Activated naive CD4-positive, alpha-beta T cell treated with anti-CD3 and anti-CD28 coated beads, Interleukin-2, amount 50 U/mL, for 24 hours (primary cell): ENCODE data around the gene AAGAB.
"Not testable (repeated sequence)": the region's sequence is repeated elsewhere in the genome, so short reads cannot be mapped to it uniquely, and the experiment has no call there.

ENCODE experiments used
- H3K27ac Mint-ChIP-seq: one replicate; pipeline ENCODE4 v1.8.0; 2021; ENCODE audit warnings: mild to moderate bottlenecking, mixed read lengths
- H3K27me3 Mint-ChIP-seq: one replicate; pipeline ENCODE4 v1.8.0; 2021; ENCODE audit warnings: mixed read lengths
- H3K36me3 Mint-ChIP-seq: one replicate; pipeline ENCODE4 v1.8.0; 2021; ENCODE audit warnings: mixed read lengths
- H3K4me1 Mint-ChIP-seq: one replicate; pipeline ENCODE4 v1.8.0; 2021; ENCODE audit warnings: mixed read lengths
- H3K4me3 Mint-ChIP-seq: one replicate; pipeline ENCODE4 v1.8.0; 2021; ENCODE audit warnings: mild to moderate bottlenecking, mixed read lengths
- H3K9me3 Mint-ChIP-seq: one replicate; pipeline ENCODE4 v1.8.0; 2021; ENCODE audit warnings: mixed read lengths

The AAGAB gene

GRCh38 chr15:67164811-67165253, 89.6 kb downstream of the AAGAB start:
- H3K9me3 Mint-ChIP-seq: no peaks in the 10 kb centered on the region
- H3K27ac Mint-ChIP-seq: no peak overlapping the region
- H3K4me3 Mint-ChIP-seq: no peak overlapping the region
- peaks cover 5% of the 10 kb centered on the region for H3K4me1 Mint-ChIP-seq
- peaks cover 2% of the 10 kb centered on the region for H3K36me3 Mint-ChIP-seq
- H3K27me3 Mint-ChIP-seq: no peaks in the 10 kb centered on the region

GRCh38 chr15:67164401-67164791, 90.1 kb downstream of the AAGAB start:
- Mint-ChIP-seq H3K27me3 (no peaks in the 10 kb centered on the region), H3K9me3 (no peaks in the 10 kb centered on the region), H3K4me1 (peaks cover 8% of the 10 kb centered on the region), H3K36me3 (peaks cover 2% of the 10 kb centered on the region), H3K4me3 (no peak overlapping the region), H3K27ac (no peak overlapping the region)

GRCh38 chr15:67163180-67163579, 91.3 kb downstream of the AAGAB start:
- no peak overlapping the region for H3K27ac Mint-ChIP-seq
- H3K9me3 Mint-ChIP-seq: no peaks in the 10 kb centered on the region
- no peak overlapping the region for H3K4me3 Mint-ChIP-seq
- H3K4me1 Mint-ChIP-seq: peaks cover 10% of the 10 kb centered on the region
- H3K36me3 Mint-ChIP-seq: peaks cover 2% of the 10 kb centered on the region
- no peaks in the 10 kb centered on the region for H3K27me3 Mint-ChIP-seq

- peaks cover 4% of the 10 kb centered on the region for H3K36me3 Mint-ChIP-seq
- peaks cover 23% of the 10 kb centered on the region for H3K4me1 Mint-ChIP-seq
- H3K27me3 Mint-ChIP-seq: no peaks in the 10 kb centered on the region
- no peak overlapping the region for H3K27ac Mint-ChIP-seq
- no peaks in the 10 kb centered on the region for H3K9me3 Mint-ChIP-seq
- no peak overlapping the region for H3K4me3 Mint-ChIP-seq
Measured at GRCh38 chr15:67161881-67162280, 92.6 kb downstream of the AAGAB start.

GRCh38 chr15:67161412-67161811, 93.0 kb downstream of the AAGAB start:
- Mint-ChIP-seq H3K4me3 (no peak overlapping the region), H3K36me3 (peaks cover 4% of the 10 kb centered on the region), H3K9me3 (no peaks in the 10 kb centered on the region), H3K4me1 (peaks cover 25% of the 10 kb centered on the region), H3K27me3 (no peaks in the 10 kb centered on the region), H3K27ac (no peak overlapping the region)

GRCh38 chr15:67158367-67158766, 96.1 kb downstream of the AAGAB start:
- no peaks in the 10 kb centered on the region for H3K9me3 Mint-ChIP-seq
- peaks cover 36% of the 10 kb centered on the region for H3K4me1 Mint-ChIP-seq
- no peak overlapping the region for H3K4me3 Mint-ChIP-seq
- no peaks in the 10 kb centered on the region for H3K27me3 Mint-ChIP-seq
- H3K36me3 Mint-ChIP-seq: peaks cover 8% of the 10 kb centered on the region
- H3K27ac Mint-ChIP-seq: no peak overlapping the region

GRCh38 chr15:67157521-67158252, 96.8 kb downstream of the AAGAB start:
- Mint-ChIP-seq H3K27ac (no peak overlapping the region), H3K27me3 (no peaks in the 10 kb centered on the region), H3K4me3 (no peak overlapping the region), H3K4me1 (peaks cover 39% of the 10 kb centered on the region), H3K36me3 (peaks cover 10% of the 10 kb centered on the region), H3K9me3 (no peaks in the 10 kb centered on the region)

GRCh38 chr15:67156834-67157233, 97.6 kb downstream of the AAGAB start:
- Mint-ChIP-seq H3K4me3 (no peak overlapping the region), H3K27ac (no peak overlapping the region)

GRCh38 chr15:67156426-67156825, 98.0 kb downstream of the AAGAB start:
- no peak overlapping the region for H3K27ac Mint-ChIP-seq
- H3K4me1 Mint-ChIP-seq: peaks cover 42% of the 10 kb centered on the region
- no peaks in the 10 kb centered on the region for H3K27me3 Mint-ChIP-seq
- no peaks in the 10 kb centered on the region for H3K9me3 Mint-ChIP-seq
- no peak overlapping the region for H3K4me3 Mint-ChIP-seq
- peaks cover 10% of the 10 kb centered on the region for H3K36me3 Mint-ChIP-seq

More at GRCh38 chr15:67156834-67157233, 97.6 kb downstream of the AAGAB start:
- no peaks in the 10 kb centered on the region for H3K27me3 Mint-ChIP-seq
- H3K4me1 Mint-ChIP-seq: peaks cover 43% of the 10 kb centered on the region
- H3K36me3 Mint-ChIP-seq: peaks cover 10% of the 10 kb centered on the region
- H3K9me3 Mint-ChIP-seq: no peaks in the 10 kb centered on the region

- Mint-ChIP-seq H3K36me3 (peaks cover 10% of the 10 kb centered on the region), H3K4me1 (peaks cover 57% of the 10 kb centered on the region), H3K9me3 (no peaks in the 10 kb centered on the region), H3K27ac (no peak overlapping the region), H3K4me3 (no peak overlapping the region), H3K27me3 (no peaks in the 10 kb centered on the region)
Measured at GRCh38 chr15:67154249-67154648, 100.2 kb downstream of the AAGAB start.

GRCh38 chr15:67153044-67153443, 101.4 kb downstream of the AAGAB start:
- peak overlapping the region; percentile 70 for H3K27ac Mint-ChIP-seq

GRCh38 chr15:67152429-67152828, 102.0 kb downstream of the AAGAB start:
- no peaks in the 10 kb centered on the region for H3K27me3 Mint-ChIP-seq
- peaks cover 65% of the 10 kb centered on the region for H3K4me1 Mint-ChIP-seq
- no peak overlapping the region for H3K4me3 Mint-ChIP-seq
- H3K9me3 Mint-ChIP-seq: no peaks in the 10 kb centered on the region
- peaks cover 8% of the 10 kb centered on the region for H3K36me3 Mint-ChIP-seq
- H3K27ac Mint-ChIP-seq: peak overlapping the region; percentile 70

More at GRCh38 chr15:67153044-67153443, 101.4 kb downstream of the AAGAB start:
- not testable (repeated sequence) for H3K27me3 Mint-ChIP-seq, H3K36me3 Mint-ChIP-seq, H3K9me3 Mint-ChIP-seq, H3K4me3 Mint-ChIP-seq
- peaks cover 65% of the 10 kb centered on the region for H3K4me1 Mint-ChIP-seq
